NCI-H526 (cell line): ENCODE measurements around the gene DEGS1.

ENCODE experiments used
- DNase-seq, 2 experiments: peaks; one replicate each; lab custom pipeline; 2025; lab: John Stamatoyannopoulos, UW

DEGS1 gene

GRCh38 chr1:224216382-224216781, 33.3 kb downstream of the DEGS1 start:
- no peak for DNase-seq

DNA sequence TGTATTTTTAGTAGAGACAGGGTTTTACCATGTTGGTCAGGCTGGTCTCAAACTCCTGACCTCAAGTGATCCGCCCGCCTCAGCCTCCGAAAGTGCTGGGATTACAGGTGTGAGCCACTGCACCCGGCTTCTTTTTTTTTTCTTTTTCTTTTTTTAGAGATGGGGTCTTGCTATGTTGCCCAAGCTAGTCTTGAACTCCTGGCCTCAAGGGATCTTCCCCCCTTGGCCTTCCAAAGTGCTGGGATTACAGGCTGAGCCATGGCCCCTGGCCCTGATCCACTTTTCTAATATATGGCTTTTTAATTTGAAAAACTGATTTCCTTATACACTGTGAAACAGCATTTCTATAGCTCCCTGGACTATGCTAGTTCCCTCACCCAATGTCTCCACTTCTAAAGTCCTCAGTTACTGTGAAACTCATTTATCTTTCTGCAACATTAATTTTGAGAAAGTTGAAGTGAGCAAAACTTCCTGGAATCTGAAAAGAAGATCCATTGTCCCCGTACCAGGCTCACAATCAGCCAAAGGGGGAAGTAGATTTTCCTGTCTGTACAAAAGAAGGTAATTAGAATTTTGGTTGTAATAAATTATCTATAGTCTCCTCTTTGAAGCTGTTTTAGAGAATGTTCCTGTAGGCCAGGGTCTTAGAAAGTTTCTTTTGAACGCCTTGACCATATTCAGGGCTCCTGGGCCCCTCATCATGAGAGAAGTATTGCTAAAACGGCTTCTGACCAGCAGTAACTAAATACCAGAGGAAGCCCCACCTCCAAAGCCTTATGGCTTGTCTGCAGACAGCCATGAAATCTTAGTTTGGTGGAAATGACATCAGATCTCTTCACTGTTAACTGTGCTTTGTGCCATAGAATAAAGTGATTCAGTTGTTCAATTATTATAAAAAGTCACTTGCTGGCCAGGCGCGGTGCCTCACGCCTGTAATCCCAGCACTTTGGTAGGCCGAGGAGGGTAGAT, 34.9 kb downstream of the DEGS1 start:
- DNase-seq = no peak

DNA sequence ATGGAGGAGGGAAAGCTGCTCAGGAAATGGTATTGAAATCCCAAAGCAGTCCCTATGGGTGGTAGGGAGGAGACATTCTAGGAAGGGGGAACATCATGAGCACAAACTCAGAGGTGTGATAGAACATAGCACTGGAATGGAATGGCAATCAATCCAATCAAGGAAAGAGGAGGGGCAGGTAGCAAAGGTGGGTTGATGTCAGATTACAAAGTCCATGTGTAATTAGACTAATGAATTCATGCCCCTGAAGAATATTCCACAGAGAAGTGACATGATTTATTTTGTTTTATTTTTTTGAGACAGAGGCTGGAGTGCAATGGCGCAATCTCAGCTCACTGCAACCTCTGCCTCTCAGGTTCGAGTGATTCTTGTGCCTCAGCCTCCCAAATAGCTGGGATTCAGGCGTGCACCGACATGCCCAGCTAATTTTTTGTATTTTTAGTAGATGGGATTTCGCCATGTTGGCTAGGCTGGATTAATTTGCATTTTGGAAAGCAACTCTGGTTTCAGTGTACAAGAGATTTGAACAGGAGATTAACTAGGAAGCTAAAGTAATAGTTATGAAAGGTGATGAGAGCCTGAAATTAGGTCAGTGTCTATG, 36.1 kb downstream of the DEGS1 start:
- DNase-seq = peak; percentile 11 to 25

- no peak for DNase-seq
Measured at GRCh38 chr1:224219612-224220059, 36.6 kb downstream of the DEGS1 start.

GRCh38 chr1:224223819-224224714, 41.0 kb downstream of the DEGS1 start:
- DNase-seq = no peak

DNA sequence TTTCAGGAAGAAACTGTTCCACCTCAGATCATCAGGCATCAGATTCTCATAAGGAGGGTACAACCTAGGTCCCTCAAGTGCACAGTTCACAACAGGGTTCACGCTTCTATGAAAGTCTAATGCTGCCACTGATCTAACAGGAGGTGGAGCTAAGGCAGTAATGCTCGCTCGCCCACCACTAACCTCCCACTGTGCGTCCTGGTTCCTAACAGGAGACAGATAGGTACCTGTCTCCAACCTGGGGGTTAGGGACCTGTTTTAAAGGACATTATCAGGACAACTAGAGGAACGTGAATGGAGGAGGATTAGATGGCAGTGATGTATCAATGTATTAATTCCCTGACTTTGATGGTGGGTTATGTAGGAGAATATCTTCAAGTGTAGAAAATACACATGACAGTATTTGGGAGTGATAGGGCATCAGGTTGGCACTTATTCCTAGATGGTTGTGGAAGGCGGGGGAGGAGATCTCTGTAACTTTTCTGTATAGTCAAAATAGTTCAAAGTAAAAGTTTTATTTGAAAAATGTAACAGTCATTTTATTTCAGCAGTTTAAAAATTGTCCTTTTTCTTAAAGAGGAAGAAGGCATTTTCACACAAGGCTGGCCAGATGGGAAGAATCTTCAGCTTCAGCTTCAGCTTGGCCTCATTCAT, 43.9 kb downstream of the DEGS1 start:
- DNase-seq = no peak

DNA sequence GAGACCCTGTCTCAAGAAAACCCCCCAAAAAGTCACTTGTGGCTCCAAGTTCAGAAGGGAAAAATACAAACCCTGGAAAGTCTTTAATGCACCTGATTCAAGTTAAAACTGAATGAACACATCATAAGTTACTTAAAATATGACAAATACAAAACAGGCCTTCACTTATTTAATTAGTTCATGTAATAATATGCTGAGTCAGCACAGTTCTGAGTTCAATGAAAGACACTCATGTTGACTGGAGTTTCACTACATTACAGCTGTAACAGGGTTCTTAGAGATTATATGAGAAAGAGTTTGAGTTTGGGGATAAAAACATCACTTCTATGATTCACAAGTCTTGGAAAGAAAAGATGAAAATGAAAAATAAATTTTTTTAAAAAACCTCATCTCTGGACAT, 51.0 kb downstream of the DEGS1 start:
- no peak for DNase-seq

GRCh38 chr1:224235813-224236493, 52.9 kb downstream of the DEGS1 start:
- no peak for DNase-seq

DNA sequence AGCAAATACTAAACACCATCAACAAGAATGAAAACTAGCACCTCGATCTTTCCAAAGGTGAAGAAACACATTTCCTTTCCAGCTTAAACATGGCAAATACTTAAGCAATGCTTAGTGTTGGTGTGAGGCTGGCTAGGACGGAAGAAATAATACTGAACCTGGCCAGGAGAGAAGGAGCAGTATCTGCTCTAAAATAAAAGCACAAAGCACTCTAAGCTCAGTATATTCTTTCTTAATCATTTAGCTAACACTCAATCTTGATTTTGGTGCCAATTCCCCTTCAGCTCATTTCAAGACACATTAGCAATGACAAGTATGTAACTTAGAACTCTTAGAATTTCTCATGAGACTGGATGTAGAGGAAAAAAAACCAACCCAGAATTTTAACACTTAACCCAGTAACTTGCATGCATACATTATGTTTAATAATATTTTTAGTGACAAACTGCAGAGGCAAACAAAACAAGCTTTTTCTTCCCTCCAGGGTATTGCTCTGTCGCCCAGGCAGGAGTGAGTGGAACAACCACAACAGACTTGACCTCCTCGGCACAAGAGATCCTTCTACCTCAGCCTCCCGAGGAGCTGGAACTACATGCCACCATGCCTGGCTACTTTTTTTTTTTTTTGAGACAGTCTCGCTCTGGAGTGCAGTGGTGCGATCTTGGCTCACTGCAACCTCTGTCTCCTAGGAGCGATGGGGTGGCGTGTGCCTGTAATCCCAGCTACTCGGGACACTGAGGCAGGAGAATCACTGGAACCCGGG, 54.3 kb downstream of the DEGS1 start:
- DNase-seq = no peak

DNA sequence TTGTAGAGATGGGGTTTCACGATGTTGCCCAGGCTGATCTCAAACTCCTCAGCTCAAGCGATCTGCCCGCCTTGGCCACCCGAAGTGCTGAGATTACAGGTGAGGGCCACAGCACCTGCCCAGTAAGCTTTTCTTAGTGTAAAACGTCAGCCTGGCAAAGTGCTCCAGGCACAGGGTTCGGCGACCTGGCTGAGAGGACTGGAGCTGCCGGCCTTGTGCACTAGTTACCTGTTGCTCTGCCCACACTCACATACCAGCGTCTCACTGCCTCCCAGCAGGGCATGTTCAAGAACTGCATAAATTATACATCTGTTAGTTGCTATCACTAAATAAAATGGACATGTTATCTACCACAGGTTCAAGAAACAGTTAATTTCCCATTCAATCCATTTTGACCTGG, 55.2 kb downstream of the DEGS1 start:
- DNase-seq = no peak

DNA sequence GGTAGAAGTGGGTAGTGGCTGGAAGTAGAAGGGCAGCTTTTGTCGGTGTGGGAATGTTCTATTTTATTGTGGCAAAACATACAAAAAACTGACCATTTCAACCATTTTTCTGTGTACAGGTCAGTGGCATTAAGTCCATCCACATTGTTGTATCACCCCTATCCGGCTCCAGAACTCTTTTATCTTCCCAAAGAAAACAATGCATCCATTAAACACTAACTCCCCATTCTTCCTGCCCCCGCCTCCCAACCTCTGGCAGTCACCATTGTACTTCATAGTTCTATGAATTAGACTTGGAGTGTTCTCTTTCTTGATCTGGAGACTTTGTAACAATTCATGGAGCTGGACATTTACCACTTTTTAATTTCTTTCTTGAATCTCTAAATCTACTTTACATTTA, 55.7 kb downstream of the DEGS1 start:
- no peak for DNase-seq
